ENCODE measurements around the gene CCDC63.
"Not testable (repeated sequence)": the region's sequence is repeated elsewhere in the genome, so short reads cannot be mapped to it uniquely, and the experiment has no call there.

The CCDC63 gene

DNA sequence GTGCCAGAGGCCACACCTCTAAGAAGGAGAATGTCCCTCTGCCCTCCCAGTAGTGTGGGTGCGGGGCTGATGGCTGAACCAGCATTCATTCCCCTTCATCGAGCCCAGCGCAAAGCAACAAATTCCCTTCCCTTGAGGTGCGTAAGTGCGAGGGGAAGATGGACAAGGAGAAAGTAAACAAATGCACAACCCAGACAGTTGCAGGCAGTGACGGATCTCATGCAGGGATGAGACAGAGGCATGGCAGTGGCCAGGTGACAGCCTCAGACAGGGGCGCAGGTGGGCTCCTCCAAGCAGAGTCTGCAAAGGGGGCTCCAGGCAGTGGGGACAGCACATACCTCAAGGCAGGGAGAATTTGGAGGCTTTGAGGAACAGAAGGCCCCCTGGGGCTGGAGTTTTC is 75.9 kb downstream of the CCDC63 start:
- DNase-seq, result no peak

DNA sequence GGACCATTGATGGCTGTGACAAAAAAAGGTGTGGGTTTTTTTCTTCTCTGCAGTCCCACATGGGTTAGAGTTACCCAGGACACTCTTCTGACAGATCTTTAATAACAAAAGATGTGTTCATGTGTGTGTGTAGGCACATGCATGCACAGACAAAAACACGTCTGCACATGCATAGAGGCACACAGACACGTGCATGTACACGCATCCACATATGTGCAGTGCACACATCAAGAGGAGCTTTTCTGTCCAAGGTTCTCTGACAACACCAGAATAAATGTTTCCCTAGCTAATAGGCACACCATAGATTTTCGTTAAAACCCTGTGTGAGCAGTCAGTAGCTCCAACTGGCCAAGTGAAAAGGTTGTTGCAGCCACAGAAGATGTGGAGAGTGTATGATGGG is 76.4 kb downstream of the CCDC63 start:
- no peak for DNase-seq

DNA sequence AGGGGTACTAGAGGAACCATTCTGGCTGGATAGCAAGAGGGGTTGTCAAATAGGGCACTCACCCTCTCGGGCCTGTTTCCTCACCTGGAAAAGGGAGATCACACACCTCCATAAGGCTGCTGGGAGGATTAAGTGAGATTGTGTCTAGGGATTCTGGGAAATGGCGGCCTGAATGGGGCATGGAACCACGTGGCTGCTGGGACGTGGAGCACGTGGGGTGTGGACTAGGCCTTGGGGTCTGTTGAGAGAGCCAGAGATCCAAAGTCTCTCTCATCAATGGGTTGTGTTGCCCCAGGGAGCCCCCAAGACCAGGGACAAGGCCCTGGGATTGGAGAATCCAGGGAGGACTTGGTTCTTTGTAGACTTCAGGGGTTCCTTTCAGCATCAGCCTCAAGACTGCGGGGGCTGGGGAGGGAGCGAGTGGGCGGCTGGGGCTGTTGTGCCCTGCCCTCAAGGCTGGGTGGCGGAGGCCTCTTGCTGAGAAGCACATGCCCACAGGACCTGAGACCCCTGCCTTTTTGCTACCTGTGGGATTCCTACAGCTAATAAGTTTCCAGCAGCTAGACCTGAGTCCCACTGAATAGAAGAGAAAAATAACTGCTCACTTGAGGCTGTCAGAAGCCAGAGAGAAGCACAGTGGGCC is 77.0 kb downstream of the CCDC63 start:
- DNase-seq, result no peak

DNA sequence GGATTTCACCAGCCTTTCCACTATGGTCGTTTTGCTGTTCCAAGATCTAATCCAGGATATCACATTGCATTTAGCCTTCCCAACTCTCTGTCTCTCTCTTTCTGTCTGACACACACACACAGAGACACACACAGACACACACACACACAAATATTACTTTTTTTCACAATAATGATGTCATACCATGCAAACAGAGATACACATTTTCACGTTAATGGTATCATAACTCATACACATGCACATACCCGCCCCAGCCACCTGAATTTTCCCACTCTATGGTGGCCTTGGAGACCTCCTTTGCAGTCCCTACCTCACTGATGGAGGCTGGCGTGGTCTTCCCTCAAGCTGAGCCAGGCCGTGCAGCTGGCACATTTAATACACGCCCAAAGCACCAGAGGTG is 80.8 kb downstream of the CCDC63 start:
- no peak for DNase-seq

DNA sequence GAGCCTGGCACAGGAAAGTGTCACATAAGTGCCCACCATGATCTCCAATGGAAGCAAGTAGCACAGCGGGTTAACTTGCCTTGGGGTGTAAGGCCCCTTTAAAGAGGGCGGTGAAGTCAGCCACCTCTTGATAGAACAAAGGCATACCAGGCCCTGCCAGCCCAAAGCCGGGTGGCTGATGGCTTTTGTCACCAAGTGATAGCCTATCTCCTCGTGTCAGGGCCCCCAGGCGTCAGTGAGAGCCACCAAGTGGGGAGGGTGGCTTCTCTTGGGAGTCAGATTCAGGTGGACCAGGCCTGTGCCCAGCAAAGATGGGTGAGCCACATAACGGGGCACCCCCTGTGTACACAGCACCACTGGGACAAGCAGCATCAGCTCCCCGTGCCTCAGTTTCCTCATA is 81.9 kb downstream of the CCDC63 start:
- no peak for DNase-seq

DNA sequence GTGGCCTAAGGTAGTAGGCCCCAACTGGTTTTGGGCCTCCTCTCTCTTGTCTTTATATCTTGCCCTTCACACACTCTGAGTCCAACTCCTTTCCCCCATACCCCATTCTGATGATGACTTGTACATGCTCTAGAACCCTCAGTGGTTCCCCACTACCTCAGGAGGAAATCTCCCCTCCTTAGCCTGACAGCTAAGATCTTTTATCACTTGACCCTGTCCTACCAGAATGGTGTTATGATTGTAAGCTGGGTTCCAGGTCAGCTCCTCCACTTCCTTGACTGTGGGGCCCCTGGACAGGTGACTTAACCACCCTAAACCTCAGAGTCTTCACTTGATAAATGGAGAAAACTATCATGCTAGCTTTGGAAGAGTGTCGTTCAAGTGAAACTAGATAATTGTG is 83.0 kb downstream of the CCDC63 start:
- no peak for DNase-seq

DNA sequence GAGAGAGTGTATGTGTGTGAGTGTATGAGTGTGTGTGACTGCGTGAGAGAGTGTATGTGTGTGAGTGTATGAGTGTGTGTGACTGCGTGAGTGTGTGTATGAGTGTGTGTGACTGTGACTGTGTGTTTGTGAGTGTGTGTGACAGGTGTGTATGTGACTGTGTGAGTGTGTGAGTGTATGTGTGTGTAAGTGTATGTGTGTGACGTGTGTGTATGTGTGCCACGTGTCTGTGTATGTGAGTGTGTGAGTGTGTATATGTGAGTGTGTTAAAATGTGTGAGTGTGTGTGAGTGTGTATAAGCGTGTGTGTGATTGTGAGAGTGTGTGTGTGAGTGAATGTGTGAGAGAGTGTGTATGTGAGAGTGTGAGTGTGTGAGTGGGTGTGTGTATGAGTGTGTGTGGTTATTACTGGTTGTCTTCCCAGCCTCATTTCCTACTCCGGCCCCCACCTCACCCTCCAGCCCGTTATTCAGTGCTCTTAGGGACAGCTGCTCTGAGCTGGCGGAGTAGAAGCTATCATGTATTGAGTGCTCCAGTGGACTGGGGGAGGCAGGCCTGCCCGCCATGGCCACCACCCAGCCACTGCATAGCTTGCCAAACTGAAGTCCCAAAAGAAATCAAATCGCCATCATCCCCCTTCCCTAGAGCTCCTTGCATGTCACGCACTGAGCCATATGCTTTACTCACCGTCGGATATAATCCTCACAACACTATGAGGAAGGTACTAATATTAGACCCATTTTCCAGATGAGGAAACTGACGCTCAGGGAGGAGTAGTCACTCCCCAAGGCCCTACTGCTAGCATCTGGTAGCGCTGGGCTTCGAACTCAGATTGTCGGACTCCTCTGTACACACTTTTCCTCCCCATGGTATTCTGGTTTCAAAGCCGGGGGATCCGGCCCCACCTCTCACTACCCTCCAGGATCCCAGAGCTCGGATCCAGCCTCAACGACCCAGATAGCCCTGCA is 83.8 kb downstream of the CCDC63 start:
- no peak for DNase-seq

DNA sequence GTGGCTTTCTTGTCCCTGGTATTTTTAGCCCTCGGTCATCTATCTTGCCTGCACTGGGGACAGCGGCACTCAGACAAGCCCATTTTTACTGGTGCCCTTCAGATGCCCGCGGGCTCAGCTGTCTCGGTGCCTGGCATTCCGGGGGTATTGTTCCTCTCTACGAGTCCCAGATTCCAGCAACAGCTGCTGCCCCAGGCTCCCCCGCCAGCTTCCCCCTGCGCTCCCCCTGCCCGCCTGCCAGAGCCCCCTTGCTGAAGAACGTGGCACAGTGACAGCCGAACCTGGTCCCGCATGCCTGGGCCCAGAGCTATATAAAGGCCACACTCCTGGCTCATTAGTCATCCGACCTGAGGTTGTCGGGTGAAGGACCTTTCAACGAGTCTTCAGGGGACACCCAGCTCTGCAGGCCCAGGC is 84.5 kb downstream of the CCDC63 start:
- no peak for DNase-seq

DNA sequence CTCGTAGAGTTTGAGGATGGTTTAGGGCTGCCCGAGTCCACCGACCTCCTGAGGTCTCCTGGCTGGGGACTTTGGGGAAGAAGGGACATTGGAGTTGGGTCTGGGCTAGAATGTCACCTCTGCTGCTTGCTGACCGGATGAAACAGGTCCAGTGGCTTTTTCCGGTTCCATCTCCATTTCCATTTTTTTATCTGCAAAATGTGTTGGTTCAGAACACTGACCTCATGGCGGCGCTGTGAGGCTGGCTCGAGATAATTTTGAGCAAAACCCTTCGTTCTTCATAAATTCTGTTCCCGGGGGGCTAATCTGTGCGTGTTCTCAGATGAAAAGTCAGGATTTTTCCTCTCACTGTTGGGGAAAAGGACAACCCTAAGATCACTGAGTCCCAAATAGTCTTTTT is 85.3 kb downstream of the CCDC63 start:
- peak in 3 of 58 donors; percentile 3 to 11 (median 7) for DNase-seq

DNA sequence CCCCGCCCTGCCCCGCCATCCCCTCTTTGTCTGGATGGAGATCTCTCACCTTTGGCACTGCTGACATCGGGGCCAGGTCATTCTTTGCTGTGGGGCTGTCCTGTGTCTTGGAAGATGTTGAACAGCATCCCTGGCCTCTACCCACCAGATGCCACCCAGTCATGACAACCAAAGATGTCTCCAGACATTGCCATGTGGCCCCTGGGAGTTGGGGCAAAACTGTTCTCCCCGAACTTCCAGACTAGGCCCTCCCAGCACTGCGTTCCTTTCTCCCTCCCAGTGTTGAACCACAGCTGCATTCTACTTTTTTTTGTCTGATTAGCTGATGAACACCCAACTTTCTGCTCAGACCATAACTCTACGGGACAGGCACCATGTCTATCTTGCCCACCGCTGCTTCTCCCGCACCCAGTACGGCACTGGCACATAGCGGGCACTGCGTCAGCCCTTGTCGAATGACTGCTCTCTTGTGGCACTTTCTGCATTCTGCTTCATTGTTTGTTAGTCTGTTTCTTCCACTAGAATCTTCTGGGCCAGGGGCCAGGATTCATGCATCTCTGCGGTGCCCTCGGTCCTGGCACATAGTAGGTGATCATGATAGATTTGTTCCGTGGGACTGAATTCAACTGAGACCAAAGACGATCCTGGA is 86.7 kb downstream of the CCDC63 start:
- DNase-seq, result no peak

DNA sequence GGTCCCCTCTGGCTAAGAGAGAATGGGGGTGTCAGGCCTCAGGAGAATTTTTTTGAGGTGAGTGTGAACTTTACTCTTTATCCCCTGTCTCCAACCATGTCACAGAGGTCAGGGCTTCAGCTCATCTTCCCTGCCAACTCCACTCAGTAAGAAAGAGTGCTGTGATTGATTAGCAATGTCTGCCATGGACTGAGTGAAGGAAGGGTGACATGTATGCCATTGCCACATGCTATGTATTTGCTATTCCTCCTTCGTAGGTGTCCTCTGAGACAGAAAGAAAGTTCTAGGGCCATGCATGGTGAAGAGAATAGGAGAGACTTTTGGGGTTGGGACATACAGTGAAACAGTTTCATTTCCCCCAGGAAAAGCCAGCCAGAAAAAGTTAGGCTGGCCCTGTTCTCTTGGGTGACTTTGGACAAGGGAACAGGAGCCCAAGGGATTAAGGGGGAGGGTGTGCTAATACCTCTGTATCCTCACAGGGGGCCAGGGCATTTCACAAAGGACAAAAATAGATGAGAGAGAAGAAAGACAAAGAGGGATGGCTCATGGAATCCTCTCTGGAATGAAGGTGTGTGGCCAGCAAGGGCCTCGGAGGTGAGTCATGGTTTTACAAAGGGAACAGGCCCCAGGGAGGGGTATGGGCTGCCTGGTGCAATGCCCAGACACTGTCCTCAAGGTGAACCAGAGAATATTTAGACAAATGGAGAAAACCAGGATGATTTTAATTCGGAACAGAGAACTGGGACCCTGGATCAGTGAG is 87.5 kb downstream of the CCDC63 start:
- no peak for DNase-seq

DNA sequence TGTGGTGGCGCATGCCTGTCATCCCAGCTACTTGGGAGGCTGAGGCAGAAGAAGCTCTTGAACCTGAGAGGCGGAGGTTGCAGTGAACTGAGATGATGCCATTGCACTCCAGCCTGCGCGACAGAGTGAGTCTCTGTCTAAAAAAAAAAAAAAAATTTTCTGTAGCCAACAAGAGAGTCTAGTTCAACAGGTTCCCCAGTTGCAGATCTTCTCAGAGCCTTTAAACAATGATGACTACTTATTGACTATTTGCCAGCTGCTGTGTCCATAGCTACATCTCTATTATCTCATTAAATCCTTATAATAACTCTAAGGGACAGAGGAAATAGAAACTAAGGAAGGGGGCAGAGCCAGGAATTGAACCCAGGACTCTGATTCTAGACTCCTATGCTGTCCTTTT is 88.8 kb downstream of the CCDC63 start:
- no peak for DNase-seq

DNA sequence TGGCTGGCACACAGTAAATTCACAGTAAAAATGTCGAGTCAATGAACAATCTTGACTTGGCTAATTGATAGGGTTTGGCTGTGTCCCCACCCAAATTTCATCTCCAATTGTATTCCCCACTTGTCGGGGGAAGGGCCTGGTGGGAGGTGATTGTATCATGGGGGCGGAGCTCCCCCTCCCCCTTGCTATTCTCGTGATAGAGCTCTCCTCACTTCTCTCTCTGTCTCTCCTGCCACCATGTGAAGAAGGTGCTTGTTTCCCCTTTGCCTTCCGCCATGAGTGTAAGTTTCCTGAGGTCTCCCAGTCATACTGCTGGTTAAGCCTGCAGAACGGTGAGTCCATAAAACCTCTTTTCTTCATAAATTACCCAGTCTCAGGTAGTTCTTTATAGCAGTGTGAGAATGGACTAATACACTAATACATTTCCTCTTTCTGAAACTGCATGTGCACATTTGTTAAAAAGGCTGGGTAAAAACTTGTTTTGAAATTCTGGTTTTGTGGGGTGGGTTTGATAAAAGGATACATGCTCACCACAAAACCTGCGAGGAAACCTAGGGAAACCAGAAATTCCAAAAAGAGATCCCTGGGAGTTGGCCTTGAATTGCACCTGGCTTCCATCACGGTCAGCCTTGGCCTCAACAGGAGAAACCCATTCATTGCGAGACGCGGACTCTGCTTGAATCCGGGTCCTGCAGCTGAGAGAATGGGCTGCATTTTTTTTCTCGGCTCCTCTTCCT is 89.7 kb downstream of the CCDC63 start:
- peak in 1 of 58 donors; percentile 32 for DNase-seq

DNA sequence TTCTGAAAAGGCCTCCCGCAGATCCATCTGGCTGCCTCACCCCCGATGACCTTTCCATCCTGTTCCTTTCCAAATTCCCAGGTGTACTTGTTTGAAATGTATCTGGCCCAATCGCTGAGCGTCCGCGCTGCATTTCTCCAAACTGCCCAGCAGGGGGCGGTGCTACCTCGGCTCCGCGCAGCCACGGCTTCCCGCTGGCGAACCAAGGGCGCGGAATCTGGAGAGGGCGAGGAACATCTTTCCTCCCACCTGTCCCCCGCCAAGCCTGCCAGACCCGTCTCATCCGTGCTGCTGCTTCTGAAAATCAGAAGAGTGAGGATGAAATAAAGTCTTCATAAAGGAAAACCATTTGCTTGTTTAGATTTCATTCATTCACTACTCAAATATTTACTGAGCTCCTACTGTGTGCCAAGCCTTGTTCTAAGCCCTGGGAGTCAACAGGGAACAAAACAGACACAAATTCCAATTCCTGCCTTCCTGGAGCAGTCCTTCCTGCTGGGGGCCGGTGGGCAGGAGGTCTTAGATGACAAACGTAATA is 90.4 kb downstream of the CCDC63 start:
- peak in 43 of 58 donors; percentile 1 to 64 (median 20) for DNase-seq

DNA sequence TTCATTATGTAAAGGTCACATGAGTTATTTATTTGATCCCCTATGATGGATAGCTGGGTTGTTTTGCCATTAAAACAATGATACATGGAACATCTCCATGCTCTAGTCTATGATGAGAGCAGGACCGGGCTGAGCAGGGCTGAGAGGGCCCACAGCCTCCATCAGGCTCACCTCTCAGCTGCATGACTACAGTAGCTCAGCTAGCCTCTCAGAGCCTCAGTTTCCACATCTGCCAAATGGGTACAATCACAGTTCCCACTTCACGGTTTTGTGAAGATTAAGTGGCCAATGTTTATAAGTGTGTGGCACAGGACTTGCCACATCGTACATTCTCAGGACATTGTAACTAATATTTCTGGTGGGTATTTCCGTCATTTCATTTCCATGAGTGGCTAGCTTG is 93.5 kb downstream of the CCDC63 start:
- DNase-seq, result no peak

DNA sequence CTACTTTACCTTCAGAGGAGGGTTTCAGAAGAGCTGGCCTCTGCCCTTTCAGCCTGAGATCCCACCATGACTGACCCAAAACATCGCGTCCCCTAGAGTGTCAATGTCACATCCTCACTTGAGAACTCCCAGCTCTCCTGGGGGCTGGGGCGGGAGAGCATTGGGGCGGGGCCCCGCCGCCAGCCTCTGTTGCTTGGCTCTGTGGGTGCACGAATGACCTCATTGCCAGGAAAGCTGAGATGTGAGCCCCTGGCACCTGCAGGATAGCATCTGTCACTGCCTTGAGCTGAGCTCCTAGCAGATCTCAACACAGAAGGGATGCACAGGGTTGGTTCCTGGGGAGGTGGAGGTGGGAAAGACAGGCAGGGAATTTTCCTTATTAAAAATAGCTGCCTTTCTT is 94.1 kb downstream of the CCDC63 start:
- DNase-seq, result peak in 2 of 58 donors; percentile 2 to 4

DNA sequence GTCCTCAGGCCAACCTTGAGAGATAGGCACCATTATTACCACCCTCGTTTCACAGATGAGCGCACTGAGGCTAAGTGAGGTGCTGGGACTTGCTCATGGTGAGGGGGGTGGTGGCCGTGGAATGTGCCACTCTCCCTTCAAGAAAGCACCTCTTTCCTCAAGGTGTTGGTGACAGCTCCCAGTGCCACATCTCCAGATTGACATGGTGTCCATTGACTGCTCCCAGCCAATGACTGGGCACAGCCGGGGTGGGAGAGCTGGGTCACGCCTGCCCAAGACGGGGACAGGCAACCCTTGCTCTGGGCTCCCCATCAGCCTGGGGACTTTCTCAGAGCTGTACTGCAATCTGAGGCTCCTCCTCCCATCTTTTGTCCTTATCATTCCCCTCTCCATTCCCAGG is 94.6 kb downstream of the CCDC63 start:
- no peak for DNase-seq

DNA sequence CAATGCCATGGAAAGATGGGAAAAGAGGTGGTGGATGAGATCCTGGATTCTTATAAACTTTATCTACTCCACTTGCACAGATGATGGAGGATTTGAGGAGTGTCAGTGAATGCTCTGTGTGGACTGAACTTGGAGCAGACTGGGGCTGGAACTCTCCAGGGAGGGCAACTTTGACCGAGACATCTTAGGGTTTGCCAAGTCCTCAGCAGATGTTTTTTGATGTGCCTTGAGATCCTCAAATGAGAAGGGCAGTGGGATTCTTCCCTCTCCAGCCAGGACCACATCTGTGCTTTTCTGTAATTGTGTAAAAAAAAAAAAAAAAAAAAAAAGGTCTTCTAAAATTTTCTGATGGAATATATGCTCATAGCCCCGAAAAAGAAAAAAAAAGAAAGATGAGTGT is 96.6 kb downstream of the CCDC63 start:
- no peak for DNase-seq

DNA sequence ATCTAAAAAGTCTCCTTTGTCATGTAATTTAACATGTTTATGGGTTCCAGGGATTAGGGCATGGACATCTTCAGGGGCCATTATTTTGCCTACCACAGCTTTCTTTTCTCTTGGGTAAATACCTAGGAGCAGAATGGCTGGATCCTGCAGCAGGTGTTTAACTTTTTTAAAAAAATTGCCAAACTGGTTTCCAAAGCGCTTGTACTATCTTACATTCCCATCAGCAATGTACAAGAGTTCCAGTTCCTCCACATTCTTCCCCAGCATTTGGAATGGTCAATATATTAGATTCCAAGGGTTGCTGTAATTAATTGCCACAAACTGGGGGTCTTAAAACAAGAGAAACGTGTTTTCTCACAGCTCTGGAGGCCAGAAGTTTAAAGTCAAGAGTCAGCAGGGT is 101.3 kb downstream of the CCDC63 start:
- no peak for DNase-seq

DNA sequence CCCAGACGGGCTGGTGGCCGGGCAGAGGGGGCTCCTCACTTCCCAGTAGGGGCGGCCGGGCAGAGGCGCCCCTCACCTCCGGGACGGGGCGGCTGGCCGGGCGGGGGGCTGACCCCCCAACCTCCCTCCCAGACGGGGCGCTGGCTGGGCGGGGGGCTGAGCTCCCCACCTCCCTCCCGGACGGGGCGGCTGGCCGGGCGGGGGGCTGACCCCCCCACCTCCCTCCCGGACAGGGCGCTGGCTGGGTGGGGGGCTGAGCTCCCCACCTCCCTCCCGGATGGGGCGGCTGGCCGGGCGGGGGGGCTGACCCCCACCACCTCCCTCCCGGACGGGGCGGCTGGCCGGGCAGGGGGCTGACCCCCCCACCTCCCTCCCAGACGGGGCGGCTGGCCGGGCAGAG is 103.7 kb downstream of the CCDC63 start:
- not testable (repeated sequence) for DNase-seq

All from anterior cingulate cortex (tissue), 58 donors.